Astrocyte (in vitro differentiated cells and primary cell): ENCODE measurements around the gene MAP1LC3A. TPM values are rescaled to one million over a fixed set of nuclear protein-coding genes. Genes with fewer than 3 reads are reported as not detected.

ENCODE experiments used
- DNase-seq: peaks from one replicate; pipeline ENCODE4 v3.0.0-alpha.2; 2010; ENCODE audit warnings: low read depth
- FAIRE-seq: peaks from 2 replicates; lab custom pipeline; 2011; peaks lifted over from hg19 to GRCh38; lab: Jason Lieb, UNC
- H2AFZ ChIP-seq: 2 replicates; pipeline ENCODE4 v1.6.0; 2012; ENCODE audit warnings: low read depth, low read length, inconsistent platforms
- H3K27ac ChIP-seq: 2 replicates; pipeline ENCODE4 v1.5.1; 2011; ENCODE audit warnings: low read depth, low read length, inconsistent platforms
- H3K27me3 ChIP-seq: 2 replicates; pipeline ENCODE4 v1.6.0; 2011; ENCODE audit warnings: low read length, inconsistent platforms; ENCODE audit not compliant: insufficient read depth
- H3K36me3 ChIP-seq: 2 replicates; pipeline ENCODE4 v1.5.1; 2011; ENCODE audit warnings: low read length, inconsistent platforms; ENCODE audit not compliant: insufficient read depth
- H3K4me1 ChIP-seq: 2 replicates; pipeline ENCODE4 v1.5.1; 2011; ENCODE audit warnings: low read length, inconsistent platforms; ENCODE audit not compliant: insufficient read depth
- H3K4me2 ChIP-seq: 2 replicates; pipeline ENCODE4 v1.6.0; 2012; ENCODE audit warnings: low read length, inconsistent platforms
- H3K4me3 ChIP-seq: 2 replicates; pipeline ENCODE4 v1.5.1; 2011; ENCODE audit warnings: low read depth, mild to moderate bottlenecking, low read length, inconsistent platforms; ENCODE audit not compliant: insufficient read depth
- H3K79me2 ChIP-seq: 2 replicates; pipeline ENCODE4 v1.6.0; 2012; ENCODE audit warnings: mild to moderate bottlenecking, low read length, inconsistent platforms; ENCODE audit not compliant: insufficient read depth
- H3K9ac ChIP-seq: 2 replicates; pipeline ENCODE4 v1.6.0; 2012; ENCODE audit warnings: mild to moderate bottlenecking, low read length, inconsistent platforms
- H3K9me3 ChIP-seq: 2 replicates; pipeline ENCODE4 v1.5.1; 2012; ENCODE audit warnings: low read depth, mild to moderate bottlenecking, low read length, inconsistent platforms; ENCODE audit not compliant: insufficient read depth
- H4K20me1 ChIP-seq: 2 replicates; pipeline ENCODE4 v1.6.0; 2012; ENCODE audit warnings: low read length, inconsistent platforms; ENCODE audit not compliant: insufficient read depth
- H3K27ac Mint-ChIP-seq: one replicate; pipeline ENCODE4 v1.8.0; 2021; ENCODE audit warnings: mild to moderate bottlenecking, mixed read lengths; ENCODE audit not compliant: unreplicated experiment
- H3K27me3 Mint-ChIP-seq: one replicate; pipeline ENCODE4 v1.8.0; 2021; ENCODE audit warnings: low read depth, mixed read lengths; ENCODE audit not compliant: unreplicated experiment
- H3K36me3 Mint-ChIP-seq: one replicate; pipeline ENCODE4 v1.8.0; 2021; ENCODE audit warnings: low read depth, mixed read lengths; ENCODE audit not compliant: unreplicated experiment
- H3K4me1 Mint-ChIP-seq: one replicate; pipeline ENCODE4 v1.8.0; 2021; ENCODE audit warnings: low read depth, mixed read lengths; ENCODE audit not compliant: unreplicated experiment
- H3K4me3 Mint-ChIP-seq: one replicate; pipeline ENCODE4 v1.8.0; 2021; ENCODE audit warnings: mild to moderate bottlenecking, moderate library complexity, mixed read lengths; ENCODE audit not compliant: unreplicated experiment
- H3K9me3 Mint-ChIP-seq: one replicate; pipeline ENCODE4 v1.8.0; 2021; ENCODE audit warnings: mild to moderate bottlenecking, mixed read lengths; ENCODE audit not compliant: unreplicated experiment
- EZH2 ChIP-seq: IDR thresholded peaks from 2 replicates; pipeline ENCODE4 v1.6.1; 2012; ENCODE audit warnings: mild to moderate bottlenecking, low read length, inconsistent platforms; ENCODE audit not compliant: insufficient read depth
- total RNA-seq: library from RNA; stranded (reverse); gene quantifications from 2 replicates; pipeline ENCODE4 v1.2.1, GENCODE V29; 2021
- TF ChIP-seq, protein P1 (sequence below): IDR thresholded peaks from 2 replicates; pipeline ENCODE4 v1.5.1; 2011; ENCODE audit warnings: low read depth, mild to moderate bottlenecking, inconsistent platforms, low read length, moderate library complexity; ENCODE audit not compliant: insufficient read depth

MAP1LC3A gene
- total RNA-seq, 1 donor from 2014 or later: 48.9 TPM

- Mint-ChIP-seq H3K4me3 (peak overlapping the region; percentile 94), H3K27me3 (no peaks in the 10 kb centered on the region), H3K27ac (peak overlapping the region; percentile 97), H3K4me1 (peaks cover 9% of the 10 kb centered on the region), H3K36me3 (peaks cover 14% of the 10 kb centered on the region), H3K9me3 (no peaks in the 10 kb centered on the region)
- no peaks in the 10 kb centered on the region for H3K9me3 ChIP-seq
- no peaks in the 10 kb centered on the region for H3K27me3 ChIP-seq
- H4K20me1 ChIP-seq: peaks cover 27% of the 10 kb centered on the region
- peaks cover 8% of the 10 kb centered on the region for H3K36me3 ChIP-seq
- peak overlapping the region; percentile 92 for H3K4me3 ChIP-seq
- TF ChIP-seq, protein P1, sequence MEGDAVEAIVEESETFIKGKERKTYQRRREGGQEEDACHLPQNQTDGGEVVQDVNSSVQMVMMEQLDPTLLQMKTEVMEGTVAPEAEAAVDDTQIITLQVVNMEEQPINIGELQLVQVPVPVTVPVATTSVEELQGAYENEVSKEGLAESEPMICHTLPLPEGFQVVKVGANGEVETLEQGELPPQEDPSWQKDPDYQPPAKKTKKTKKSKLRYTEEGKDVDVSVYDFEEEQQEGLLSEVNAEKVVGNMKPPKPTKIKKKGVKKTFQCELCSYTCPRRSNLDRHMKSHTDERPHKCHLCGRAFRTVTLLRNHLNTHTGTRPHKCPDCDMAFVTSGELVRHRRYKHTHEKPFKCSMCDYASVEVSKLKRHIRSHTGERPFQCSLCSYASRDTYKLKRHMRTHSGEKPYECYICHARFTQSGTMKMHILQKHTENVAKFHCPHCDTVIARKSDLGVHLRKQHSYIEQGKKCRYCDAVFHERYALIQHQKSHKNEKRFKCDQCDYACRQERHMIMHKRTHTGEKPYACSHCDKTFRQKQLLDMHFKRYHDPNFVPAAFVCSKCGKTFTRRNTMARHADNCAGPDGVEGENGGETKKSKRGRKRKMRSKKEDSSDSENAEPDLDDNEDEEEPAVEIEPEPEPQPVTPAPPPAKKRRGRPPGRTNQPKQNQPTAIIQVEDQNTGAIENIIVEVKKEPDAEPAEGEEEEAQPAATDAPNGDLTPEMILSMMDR: no peak
- no peak for TF ChIP-seq EZH2
- no peak for FAIRE-seq
- peak overlapping the region; percentile 93 for H3K9ac ChIP-seq
- H2AFZ ChIP-seq: no peak overlapping the region
- no peak for DNase-seq
- H3K4me1 ChIP-seq: peaks cover 19% of the 10 kb centered on the region
- H3K4me2 ChIP-seq: peak overlapping the region; percentile 91
- peaks cover 36% of the 10 kb centered on the region for H3K79me2 ChIP-seq
- peak overlapping the region; percentile 89 for H3K27ac ChIP-seq
Observed at GRCh38 chr20:34514897-34515483, 43.5 kb upstream of the MAP1LC3A start.

GRCh38 chr20:34515484-34516246 lies 42.9 kb upstream of the MAP1LC3A start:
- Mint-ChIP-seq H3K9me3 (no peaks in the 10 kb centered on the region), H3K36me3 (peaks cover 12% of the 10 kb centered on the region), H3K27ac (peak overlapping the region; percentile 97), H3K27me3 (no peaks in the 10 kb centered on the region), H3K4me3 (peak overlapping the region; percentile 94), H3K4me1 (peaks cover 8% of the 10 kb centered on the region)
- H4K20me1 ChIP-seq: peaks cover 33% of the 10 kb centered on the region
- peaks cover 42% of the 10 kb centered on the region for H3K79me2 ChIP-seq
- peaks cover 5% of the 10 kb centered on the region for H3K36me3 ChIP-seq
- H3K27ac ChIP-seq: peak overlapping the region; percentile 89
- TF ChIP-seq EZH2: no peak
- TF ChIP-seq, protein P1: no peak
- H3K9me3 ChIP-seq: no peaks in the 10 kb centered on the region
- peak overlapping the region; percentile 93 for H3K9ac ChIP-seq
- H3K4me2 ChIP-seq: peak overlapping the region; percentile 91
- DNase-seq: peak; percentile 42
- peak overlapping the region; percentile 92 for H3K4me3 ChIP-seq
- H3K4me1 ChIP-seq: peaks cover 19% of the 10 kb centered on the region
- no peak for FAIRE-seq
- H2AFZ ChIP-seq: no peak overlapping the region
- H3K27me3 ChIP-seq: no peaks in the 10 kb centered on the region
